HCT116 (cell line): ENCODE results near the gene ST6GALNAC2.

ENCODE experiments used
- CEBPB ChIP-seq: IDR thresholded peaks from 2 replicates; pipeline ENCODE4 v1.6.1; 2012; ENCODE audit warnings: low read depth
- CTCF ChIP-seq, 3 experiments: fragments of 200-600 bp in 1 of 3; sonication (generic) in 1 of 3; IDR thresholded peaks in 2 of 3; conservative IDR thresholded peaks in 1 of 3; 2 replicates each; pipeline ENCODE4 v1.5.1; 2012 to 2017; ENCODE audit warnings: low read depth in 2 of 3, low read length in 2 of 3, antibody characterized with exemption in 1 of 3, borderline replicate concordance in 1 of 3, control low read depth in 1 of 3, mild to moderate bottlenecking in 1 of 3, mixed read lengths in 1 of 3, mixed run types in 1 of 3, moderate library complexity in 1 of 3; ENCODE audit not compliant: insufficient read depth in 1 of 3
- EZH2 ChIP-seq: fragments of 200-600 bp; sonication (generic); IDR thresholded peaks from 2 replicates; pipeline ENCODE4 v1.6.1; 2017; ENCODE audit warnings: antibody characterized with exemption, mixed run types
- EZH2phosphoT487 ChIP-seq: fragments of 200-600 bp; IDR thresholded peaks from 2 replicates; pipeline ENCODE4 v1.6.1; 2018; ENCODE audit warnings: antibody characterized with exemption, borderline replicate concordance
- JUND ChIP-seq: IDR thresholded peaks from 2 replicates; pipeline ENCODE4 v1.6.1; 2012
- POLR2A ChIP-seq: IDR thresholded peaks from 2 replicates; pipeline ENCODE4 v1.7.0; 2011; ENCODE audit warnings: borderline replicate concordance; ENCODE audit not compliant: insufficient read depth, insufficient read length; ENCODE audit errors: extremely low read depth
- POLR2AphosphoS5 ChIP-seq: IDR thresholded peaks from 2 replicates; pipeline ENCODE4 v1.6.1; 2011; ENCODE audit warnings: mild to moderate bottlenecking, low read depth, low read length, moderate library complexity
- REST ChIP-seq: IDR thresholded peaks from 2 replicates; pipeline ENCODE4 v1.6.1; 2012; ENCODE audit warnings: low read depth
- TCF7L2 ChIP-seq: IDR thresholded peaks from 2 replicates; pipeline ENCODE4 v1.7.0; 2011; ENCODE audit warnings: borderline replicate concordance, inconsistent platforms; ENCODE audit not compliant: insufficient read depth, insufficient read length; ENCODE audit errors: extremely low read depth
- ZBTB33 ChIP-seq: IDR thresholded peaks from 2 replicates; pipeline ENCODE4 v1.6.1; 2011; ENCODE audit warnings: mild to moderate bottlenecking, low read length, moderate library complexity; ENCODE audit not compliant: insufficient replicate concordance; ENCODE audit errors: extremely low read depth

- no peak for TF ChIP-seq CTCF (IDR thresholded peaks at IDR 0.05 in 2 of 3, conservative IDR thresholded peaks at IDR 0.05 in 1 of 3; ENCODE audit: borderline replicate concordance in 1 of 3, insufficient read depth in 1 of 3, low read depth in 2 of 3, low read length in 2 of 3)
- no peak for TF ChIP-seq ZBTB33
- no peak for TF ChIP-seq POLR2AphosphoS5
- no peak for TF ChIP-seq EZH2
- no peak for TF ChIP-seq POLR2A
- TF ChIP-seq CEBPB = no peak
- no peak for TF ChIP-seq JUND
- TF ChIP-seq REST = no peak
- no peak for TF ChIP-seq TCF7L2
- no peak for TF ChIP-seq EZH2phosphoT487
Measured at GRCh38 chr17:76542984-76543383, 42.7 kb downstream of the ST6GALNAC2 start.
